Liver (tissue), 9 donors: Measurements from ENCODE around the gene TFCP2. TPM values are rescaled to one million over a fixed set of nuclear protein-coding genes. Genes with fewer than 3 reads are reported as not detected.

Experiments used
- DNase-seq: peaks from one replicate; pipeline ENCODE4 v3.0.0-alpha.2; 2017; ENCODE audit warnings: low spot score
- H3K27ac ChIP-seq, 2 donors: one replicate each; pipeline ENCODE4 v1.7.0; 2013; ENCODE audit warnings: inconsistent platforms in 2 of 2, low read length in 2 of 2, control low read depth in 1 of 2, low read depth in 1 of 2, mild to moderate bottlenecking in 1 of 2
- H3K27me3 ChIP-seq, 4 donors: one replicate each; pipeline versions ENCODE4 v1.6.1 to v1.7.0; 2013; ENCODE audit warnings: low read length in 3 of 4, inconsistent platforms in 1 of 4, mild to moderate bottlenecking in 1 of 4, moderate library complexity in 1 of 4; ENCODE audit not compliant: control insufficient read depth in 4 of 4, insufficient read depth in 4 of 4
- H3K36me3 ChIP-seq, 4 donors: one replicate each; pipeline versions ENCODE4 v1.6.1 to v1.7.0; 2013; ENCODE audit warnings: low read length in 3 of 4, mild to moderate bottlenecking in 3 of 4, low read depth in 1 of 4, moderate library complexity in 1 of 4; ENCODE audit not compliant: control insufficient read depth in 4 of 4, insufficient read depth in 3 of 4
- H3K4me1 ChIP-seq, 4 donors: one replicate each; pipeline versions ENCODE4 v1.6.1 to v1.7.0; 2013; ENCODE audit warnings: low read length in 3 of 4, mild to moderate bottlenecking in 3 of 4, moderate library complexity in 1 of 4; ENCODE audit not compliant: control insufficient read depth in 4 of 4, insufficient read depth in 4 of 4
- H3K4me3 ChIP-seq, 3 donors: one replicate each; pipeline versions ENCODE4 v1.6.1 to v1.7.0; 2013; ENCODE audit warnings: low read length in 3 of 3, control low read depth in 1 of 3, low read depth in 1 of 3, mild to moderate bottlenecking in 1 of 3
- H3K9ac ChIP-seq, 2 donors: one replicate each; pipeline ENCODE4 v1.7.0; 2013; ENCODE audit warnings: low read length in 2 of 2, mild to moderate bottlenecking in 2 of 2, moderate library complexity in 2 of 2, control low read depth in 1 of 2, low read depth in 1 of 2
- H3K9me3 ChIP-seq, 4 donors: one replicate each; pipeline versions ENCODE4 v1.6.1 to v1.7.0; 2013; ENCODE audit warnings: low read length in 3 of 4; ENCODE audit not compliant: control insufficient read depth in 4 of 4
- EGR1 ChIP-seq, 2 donors: IDR thresholded peaks; 2 replicates each; pipeline ENCODE4 v1.6.1; 2016 to 2018; ENCODE audit warnings: antibody characterized with exemption in 2 of 2, low read depth in 2 of 2
- FOXA1 ChIP-seq: IDR thresholded peaks from 2 replicates; pipeline ENCODE4 v1.6.1; 2016; ENCODE audit warnings: antibody characterized with exemption
- FOXA2 ChIP-seq: IDR thresholded peaks from 2 replicates; pipeline ENCODE4 v1.6.1; 2016; ENCODE audit warnings: antibody characterized with exemption
- GABPA ChIP-seq, 2 donors: IDR thresholded peaks in 1 of 2; conservative IDR thresholded peaks in 1 of 2; 2 replicates each; pipeline ENCODE4 v1.6.1; 2016; ENCODE audit warnings: antibody characterized with exemption in 2 of 2, mild to moderate bottlenecking in 1 of 2, moderate library complexity in 1 of 2
- HNF4A ChIP-seq, 2 donors: conservative IDR thresholded peaks; 2 replicates each; pipeline ENCODE4 v1.6.1; 2016; ENCODE audit warnings: antibody characterized with exemption in 2 of 2, mild to moderate bottlenecking in 2 of 2
- HNF4G ChIP-seq: IDR thresholded peaks from 2 replicates; pipeline ENCODE4 v1.6.1; 2016; ENCODE audit warnings: antibody characterized with exemption
- JUND ChIP-seq, 2 donors: IDR thresholded peaks; 2 replicates each; pipeline ENCODE4 v1.6.1; 2016; ENCODE audit warnings: antibody characterized with exemption in 2 of 2
- NR2F2 ChIP-seq: IDR thresholded peaks from 2 replicates; pipeline ENCODE4 v1.6.1; 2016; ENCODE audit warnings: antibody characterized with exemption
- RAD21 ChIP-seq, 2 donors: IDR thresholded peaks; 2 replicates each; pipeline ENCODE4 v1.6.1; 2016; ENCODE audit warnings: antibody characterized with exemption in 2 of 2, mild to moderate bottlenecking in 2 of 2
- RXRA ChIP-seq, 2 donors: IDR thresholded peaks; 2 replicates each; pipeline ENCODE4 v1.6.1; 2017 to 2018; ENCODE audit warnings: antibody characterized with exemption in 2 of 2, mild to moderate bottlenecking in 1 of 2
- SP1 ChIP-seq: IDR thresholded peaks from 2 replicates; pipeline ENCODE4 v1.6.1; 2018; ENCODE audit warnings: antibody characterized with exemption, mild to moderate bottlenecking
- TAF1 ChIP-seq: conservative IDR thresholded peaks from 2 replicates; pipeline ENCODE4 v1.6.1; 2016; ENCODE audit warnings: antibody characterized with exemption, mild to moderate bottlenecking
- YY1 ChIP-seq: IDR thresholded peaks from 2 replicates; pipeline ENCODE4 v1.6.1; 2016; ENCODE audit warnings: antibody characterized with exemption, mild to moderate bottlenecking
- WGBS: extraction: QIAGEN DNeasy Blood & Tissue Kit; methylation state at CpG from one replicate; pipeline ENCODE4 v1.1.7; 2013; 5-methylcytosine and 5-hydroxymethylcytosine counted together
- polyA plus RNA-seq, 2 donors: library from polyadenylated mRNA; stranded (reverse) in 1 of 2; unstranded in 1 of 2; fragments of 200-250 nt in 1 of 2; fragments of >200 nt in 1 of 2; fragmentation: Nextera tagmentation in 1 of 2; extraction: Ambion mirVana in 1 of 2; gene quantifications; one replicate each; pipeline versions ENCODE4 v1.2.1 to v1.2.3, GENCODE V29; 2013 to 2015
- total RNA-seq, 2 donors: library from RNA; depleted of rRNA; stranded (reverse); fragments of >200 nt; gene quantifications; one replicate each; pipeline ENCODE4 v1.2.3, GENCODE V29; 2014
- TF ChIP-seq, protein P1 (sequence below): IDR thresholded peaks from 2 replicates; pipeline ENCODE4 v1.6.1; 2016; ENCODE audit warnings: antibody characterized with exemption, mild to moderate bottlenecking
- TF ChIP-seq, protein P2 (sequence below): IDR thresholded peaks from 2 replicates; pipeline ENCODE4 v1.6.1; 2016; ENCODE audit warnings: antibody characterized with exemption
- TF ChIP-seq, protein P3 (sequence below): IDR thresholded peaks from 2 replicates; pipeline ENCODE4 v1.6.1; 2016; ENCODE audit warnings: antibody characterized with exemption
- TF ChIP-seq, protein P4 (sequence below): fragments of 150-350 bp; IDR thresholded peaks from 2 replicates; pipeline ENCODE4 v1.5.1; 2017; ENCODE audit warnings: improper control_type of control experiment, low read depth, low read length; ENCODE audit not compliant: missing input control
- TF ChIP-seq, protein P5 (sequence below): IDR thresholded peaks from 2 replicates; pipeline ENCODE4 v1.6.1; 2016; ENCODE audit warnings: antibody characterized with exemption
- donor health status: healthy.
- donor health status: healthy.
- donor health status: healthy.
- donor health status: healthy.
- donor health status: healthy.

Gene TFCP2
- total and polyA plus RNA-seq, 4 donors = 1.6 to 8.6 (median 5.1) TPM

DNA sequence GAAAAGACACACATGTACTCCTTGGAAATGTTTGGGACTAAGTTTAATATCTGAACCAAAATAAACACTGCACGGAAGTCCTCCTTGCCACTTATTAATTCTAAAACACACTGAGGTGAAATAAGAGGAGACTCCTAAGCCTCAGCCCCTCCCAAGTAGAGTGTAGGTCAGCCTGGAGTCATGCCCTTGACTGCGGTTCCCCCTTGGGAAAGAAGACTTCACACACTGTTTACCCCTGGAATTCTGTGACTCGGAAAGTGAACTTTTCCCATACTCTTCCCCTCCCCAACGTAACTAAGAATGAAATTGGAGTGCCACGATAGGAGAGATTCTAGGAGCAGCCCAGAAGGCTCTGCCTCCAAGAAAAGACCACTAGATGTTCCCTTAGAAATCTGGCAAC is 8.6 kb upstream of the TFCP2 start:
- no peaks in the 10 kb centered on the region for H3K4me1 ChIP-seq
- no peak overlapping the region for H3K4me3 ChIP-seq
- TF ChIP-seq HNF4G (no peak), TAF1 (no peak), EGR1 (IDR thresholded peaks at IDR 0.05; ENCODE audit: low read depth in 2 of 2) (no peak), RXRA (IDR thresholded peaks at IDR 0.05) (no peak), RAD21 (IDR thresholded peaks at IDR 0.05) (no peak), FOXA2 (no peak), HNF4A (conservative IDR thresholded peaks at IDR 0.05) (no peak), GABPA (IDR thresholded peaks at IDR 0.05 in 1 of 2, conservative IDR thresholded peaks at IDR 0.05 in 1 of 2) (no peak), FOXA1 (no peak), SP1 (no peak), NR2F2 (no peak), JUND (IDR thresholded peaks at IDR 0.05) (no peak), YY1 (no peak)
- TF ChIP-seq, protein P1, sequence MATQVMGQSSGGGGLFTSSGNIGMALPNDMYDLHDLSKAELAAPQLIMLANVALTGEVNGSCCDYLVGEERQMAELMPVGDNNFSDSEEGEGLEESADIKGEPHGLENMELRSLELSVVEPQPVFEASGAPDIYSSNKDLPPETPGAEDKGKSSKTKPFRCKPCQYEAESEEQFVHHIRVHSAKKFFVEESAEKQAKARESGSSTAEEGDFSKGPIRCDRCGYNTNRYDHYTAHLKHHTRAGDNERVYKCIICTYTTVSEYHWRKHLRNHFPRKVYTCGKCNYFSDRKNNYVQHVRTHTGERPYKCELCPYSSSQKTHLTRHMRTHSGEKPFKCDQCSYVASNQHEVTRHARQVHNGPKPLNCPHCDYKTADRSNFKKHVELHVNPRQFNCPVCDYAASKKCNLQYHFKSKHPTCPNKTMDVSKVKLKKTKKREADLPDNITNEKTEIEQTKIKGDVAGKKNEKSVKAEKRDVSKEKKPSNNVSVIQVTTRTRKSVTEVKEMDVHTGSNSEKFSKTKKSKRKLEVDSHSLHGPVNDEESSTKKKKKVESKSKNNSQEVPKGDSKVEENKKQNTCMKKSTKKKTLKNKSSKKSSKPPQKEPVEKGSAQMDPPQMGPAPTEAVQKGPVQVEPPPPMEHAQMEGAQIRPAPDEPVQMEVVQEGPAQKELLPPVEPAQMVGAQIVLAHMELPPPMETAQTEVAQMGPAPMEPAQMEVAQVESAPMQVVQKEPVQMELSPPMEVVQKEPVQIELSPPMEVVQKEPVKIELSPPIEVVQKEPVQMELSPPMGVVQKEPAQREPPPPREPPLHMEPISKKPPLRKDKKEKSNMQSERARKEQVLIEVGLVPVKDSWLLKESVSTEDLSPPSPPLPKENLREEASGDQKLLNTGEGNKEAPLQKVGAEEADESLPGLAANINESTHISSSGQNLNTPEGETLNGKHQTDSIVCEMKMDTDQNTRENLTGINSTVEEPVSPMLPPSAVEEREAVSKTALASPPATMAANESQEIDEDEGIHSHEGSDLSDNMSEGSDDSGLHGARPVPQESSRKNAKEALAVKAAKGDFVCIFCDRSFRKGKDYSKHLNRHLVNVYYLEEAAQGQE = no peak
- TF ChIP-seq, protein P2, sequence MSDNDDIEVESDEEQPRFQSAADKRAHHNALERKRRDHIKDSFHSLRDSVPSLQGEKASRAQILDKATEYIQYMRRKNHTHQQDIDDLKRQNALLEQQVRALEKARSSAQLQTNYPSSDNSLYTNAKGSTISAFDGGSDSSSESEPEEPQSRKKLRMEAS = no peak
- TF ChIP-seq, protein P3, sequence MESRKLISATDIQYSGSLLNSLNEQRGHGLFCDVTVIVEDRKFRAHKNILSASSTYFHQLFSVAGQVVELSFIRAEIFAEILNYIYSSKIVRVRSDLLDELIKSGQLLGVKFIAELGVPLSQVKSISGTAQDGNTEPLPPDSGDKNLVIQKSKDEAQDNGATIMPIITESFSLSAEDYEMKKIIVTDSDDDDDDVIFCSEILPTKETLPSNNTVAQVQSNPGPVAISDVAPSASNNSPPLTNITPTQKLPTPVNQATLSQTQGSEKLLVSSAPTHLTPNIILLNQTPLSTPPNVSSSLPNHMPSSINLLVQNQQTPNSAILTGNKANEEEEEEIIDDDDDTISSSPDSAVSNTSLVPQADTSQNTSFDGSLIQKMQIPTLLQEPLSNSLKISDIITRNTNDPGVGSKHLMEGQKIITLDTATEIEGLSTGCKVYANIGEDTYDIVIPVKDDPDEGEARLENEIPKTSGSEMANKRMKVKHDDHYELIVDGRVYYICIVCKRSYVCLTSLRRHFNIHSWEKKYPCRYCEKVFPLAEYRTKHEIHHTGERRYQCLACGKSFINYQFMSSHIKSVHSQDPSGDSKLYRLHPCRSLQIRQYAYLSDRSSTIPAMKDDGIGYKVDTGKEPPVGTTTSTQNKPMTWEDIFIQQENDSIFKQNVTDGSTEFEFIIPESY = no peak
- TF ChIP-seq, protein P4, sequence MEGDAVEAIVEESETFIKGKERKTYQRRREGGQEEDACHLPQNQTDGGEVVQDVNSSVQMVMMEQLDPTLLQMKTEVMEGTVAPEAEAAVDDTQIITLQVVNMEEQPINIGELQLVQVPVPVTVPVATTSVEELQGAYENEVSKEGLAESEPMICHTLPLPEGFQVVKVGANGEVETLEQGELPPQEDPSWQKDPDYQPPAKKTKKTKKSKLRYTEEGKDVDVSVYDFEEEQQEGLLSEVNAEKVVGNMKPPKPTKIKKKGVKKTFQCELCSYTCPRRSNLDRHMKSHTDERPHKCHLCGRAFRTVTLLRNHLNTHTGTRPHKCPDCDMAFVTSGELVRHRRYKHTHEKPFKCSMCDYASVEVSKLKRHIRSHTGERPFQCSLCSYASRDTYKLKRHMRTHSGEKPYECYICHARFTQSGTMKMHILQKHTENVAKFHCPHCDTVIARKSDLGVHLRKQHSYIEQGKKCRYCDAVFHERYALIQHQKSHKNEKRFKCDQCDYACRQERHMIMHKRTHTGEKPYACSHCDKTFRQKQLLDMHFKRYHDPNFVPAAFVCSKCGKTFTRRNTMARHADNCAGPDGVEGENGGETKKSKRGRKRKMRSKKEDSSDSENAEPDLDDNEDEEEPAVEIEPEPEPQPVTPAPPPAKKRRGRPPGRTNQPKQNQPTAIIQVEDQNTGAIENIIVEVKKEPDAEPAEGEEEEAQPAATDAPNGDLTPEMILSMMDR = no peak
- TF ChIP-seq, protein P5, sequence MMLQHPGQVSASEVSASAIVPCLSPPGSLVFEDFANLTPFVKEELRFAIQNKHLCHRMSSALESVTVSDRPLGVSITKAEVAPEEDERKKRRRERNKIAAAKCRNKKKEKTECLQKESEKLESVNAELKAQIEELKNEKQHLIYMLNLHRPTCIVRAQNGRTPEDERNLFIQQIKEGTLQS = no peak

More for the DNA sequence above, 8.6 kb upstream of the TFCP2 start:
- WGBS = 89% methylated on average over 5 of the region's 5 CpGs
- Histone ChIP-seq H3K27me3 (no peaks in the 10 kb centered on the region), H3K27ac (no peak overlapping the region), H3K9ac (no peak overlapping the region), H3K36me3 (no peaks in the 10 kb centered on the region), H3K9me3 (no peaks in the 10 kb centered on the region)
- DNase-seq = no peak
